ENCODE data around the gene SNPH. TPM values are rescaled to one million over a fixed set of nuclear protein-coding genes. Genes with fewer than 3 reads are reported as not detected.

SNPH gene
- total and polyA plus RNA-seq, 2 of the 8 experiments (the other 6 are each of a cell fraction or from before 2014, with no cell fraction given): 0.98 to 4.9 TPM

DNA sequence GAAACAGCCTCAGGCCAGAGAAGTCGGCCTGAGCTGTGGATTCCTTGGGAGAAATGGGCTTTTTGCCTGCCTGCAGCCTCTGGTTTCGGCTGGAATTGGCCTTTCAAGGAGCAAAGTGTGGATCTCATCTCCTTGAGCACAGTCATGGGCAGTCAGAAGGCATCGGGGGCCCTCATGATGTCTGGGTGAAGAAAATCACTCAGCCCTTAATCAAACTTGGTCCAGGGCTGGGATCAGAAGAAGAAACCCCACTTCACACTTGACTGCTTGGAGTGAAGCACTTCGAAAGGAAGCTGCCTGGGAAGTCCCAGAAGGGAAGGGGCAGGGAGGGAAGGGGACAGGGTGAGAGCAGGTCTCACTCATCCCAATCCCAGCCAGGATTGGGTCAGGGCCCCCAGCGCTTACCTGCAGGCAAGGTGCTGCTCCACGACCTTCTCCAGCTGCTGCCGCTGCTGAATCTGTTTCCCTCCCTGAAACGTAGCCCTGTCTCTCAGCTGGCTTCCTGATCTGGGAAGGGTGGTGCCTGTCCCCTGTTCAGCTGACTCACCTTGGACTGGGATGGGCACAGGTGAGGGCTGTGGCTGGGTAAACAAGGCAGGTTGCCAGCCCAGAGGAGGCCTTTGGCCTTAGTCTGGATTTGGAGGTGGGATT, 62.7 kb downstream of the SNPH start, which contains the start of gene SDCBP2:
Gene SDCBP2, minus strand, starts transcription at position 460 of the 651 bp plus-strand sequence. CDS start 8,723 bp downstream, outside the sequence.
- peaks cover 36% of the 10 kb centered on the region for H3K79me1 ChIP-seq (ENCODE audit: low read depth, low read length)
- H3K27ac ChIP-seq (ENCODE audit: low read depth, low read length): no peak within 1 kb of the TSS
- no peak within 1 kb of the TSS for H3K23ac ChIP-seq (ENCODE audit: insufficient read length)
- H2AK5ac ChIP-seq (ENCODE audit: low read depth, low read length): no peak within 1 kb of the TSS
- peaks cover 2 to 13% (median 5%) of the 10 kb centered on the region in 4 experiments; a peak in 6 of 7 replicates for H3K4me1 ChIP-seq (replicated peaks in 1 of 4; ENCODE audit: control insufficient read depth in 3 of 4, insufficient read depth in 4 of 4, low read length in 3 of 4)
- H3K14ac ChIP-seq (ENCODE audit: insufficient read length): no peak within 1 kb of the TSS
- H3K9ac ChIP-seq (replicated peaks in 1 of 4; ENCODE audit: extremely low read depth in 1 of 4, low read depth in 3 of 4, low read length in 3 of 4): no peak within 1 kb of the TSS; a peak in 1 of 7 replicates
- H4K91ac ChIP-seq (replicated peaks; ENCODE audit: insufficient read length, low read length): no peak within 1 kb of the TSS
- H3K27me3 ChIP-seq (replicated peaks in 1 of 4; ENCODE audit: control insufficient read depth in 3 of 4, extremely low read depth in 1 of 4, insufficient read depth in 3 of 4, low read length in 3 of 4): no peaks in the 10 kb centered on the region
- no peak within 1 kb of the TSS for H3K18ac ChIP-seq (ENCODE audit: extremely low read depth, low read length)
- no peak within 1 kb of the TSS for H3K4me2 ChIP-seq (ENCODE audit: insufficient read depth in 1 of 2, low read depth in 2 of 2, low read length in 2 of 2)
- no peak within 1 kb of the TSS for H2AFZ ChIP-seq (ENCODE audit: low read length)
- H2BK15ac ChIP-seq (ENCODE audit: low read length): no peak within 1 kb of the TSS
- no peak within 1 kb of the TSS for H2BK120ac ChIP-seq (replicated peaks; ENCODE audit: low read depth, low read length)
- H3K56ac ChIP-seq (replicated peaks; ENCODE audit: insufficient read length, low read depth, low read length): no peak within 1 kb of the TSS
- H3K23me2 ChIP-seq (ENCODE audit: low read depth, low read length): peaks cover 10% of the 10 kb centered on the region
- no peak within 1 kb of the TSS for H2BK5ac ChIP-seq (ENCODE audit: low read depth, low read length)
- peaks cover 0 to 3% (median 1%) of the 10 kb centered on the region in 4 experiments; a peak in 1 of 8 replicates for H3K36me3 ChIP-seq (ENCODE audit: control insufficient read depth in 2 of 4, insufficient read depth in 4 of 4, low read length in 3 of 4)
- WGBS, 2 experiments (ENCODE audit: extremely low coverage in 1 of 2, insufficient coverage in 1 of 2, insufficient read length in 1 of 2, insufficient replicate concordance in 2 of 2, low coverage in 1 of 2, low lambda C conversion rate in 2 of 2, missing lambda C conversion rate in 1 of 2): 94% methylated on average over 8 of the region's 8 CpGs; no CpG with 5 or more reads in 1 of the 2 experiments
- no peak within 1 kb of the TSS for H3K4me3 ChIP-seq (ENCODE audit: extremely low read depth in 1 of 4, insufficient read depth in 2 of 4, low read depth in 3 of 4, low read length in 4 of 4)
- no peak within 1 kb of the TSS for H3K4ac ChIP-seq (replicated peaks; ENCODE audit: insufficient read length, low read depth, low read length)
- H4K20me1 ChIP-seq (replicated peaks in 1 of 2; ENCODE audit: control insufficient read depth in 1 of 2, insufficient read depth in 2 of 2, low read length in 2 of 2): peaks cover 4 to 36% of the 10 kb centered on the region in 2 experiments
- no peak within 1 kb of the TSS for H2BK20ac ChIP-seq (ENCODE audit: low read length)
- CTCF ChIA-PET (ENCODE audit: partially characterized antibody): interaction anchor here (1.0 to 3.5 kb wide), 4 partner anchors 10 to 175 kb away, joined by 3 to 13 read pairs (median 4); no protein-coding TSS in a partner anchor
- H3K79me2 ChIP-seq (ENCODE audit: control insufficient read depth in 1 of 2, insufficient read depth in 2 of 2, low read length in 2 of 2): peaks cover 22 to 53% of the 10 kb centered on the region in 2 experiments
- FAIRE-seq: no peak
- no peak within 1 kb of the TSS for H2BK12ac ChIP-seq (ENCODE audit: low read depth, low read length)
- no peaks in the 10 kb centered on the region for H3K9me3 ChIP-seq (ENCODE audit: insufficient read depth in 2 of 2, low read depth in 1 of 2, low read length in 1 of 2)
- H4K8ac ChIP-seq (ENCODE audit: extremely low read depth, insufficient read depth, low read length): peak within 1 kb of the TSS; percentile 60; the same call in 1 of the 2 replicates
- no peak within 1 kb of the TSS for H4K5ac ChIP-seq (ENCODE audit: insufficient read length, low read depth, low read length)
- POLR2A ChIA-PET (ENCODE audit: partially characterized antibody): interaction anchor here (0.6 to 6.5 kb wide), 8 partner anchors 9 to 122 kb away, joined by 3 to 34 read pairs (median 3); no protein-coding TSS in a partner anchor
- peak in 1 of 2 experiments; percentile 34 for DNase-seq (ENCODE audit: low read depth in 1 of 2, low spot score in 2 of 2)
- TF ChIP-seq MAFK (IDR thresholded peaks at IDR 0.05; ENCODE audit: low read depth, low read length) (no peak), SUZ12 (IDR thresholded peaks at IDR 0.05; ENCODE audit: low read length) (no peak), NANOG (IDR thresholded peaks at IDR 0.05; ENCODE audit: insufficient read depth, low read depth, low read length, poor library complexity, severe bottlenecking) (no peak), BCL11A (IDR thresholded peaks at IDR 0.05; ENCODE audit: low read depth in 2 of 2, low read length in 2 of 2) (no peak), RNF2 (IDR thresholded peaks at IDR 0.05; ENCODE audit: borderline replicate concordance, low read depth, low read length, missing control alignments, poor library complexity, severe bottlenecking) (no peak), CREB1 (IDR thresholded peaks at IDR 0.05) (no peak), GTF2F1 (IDR thresholded peaks at IDR 0.05; ENCODE audit: borderline replicate concordance, low read depth, low read length) (no peak), KDM5A (IDR thresholded peaks at IDR 0.05; ENCODE audit: low read length) (no peak), YY1 (IDR thresholded peaks at IDR 0.05; ENCODE audit: low read depth, low read length) (no peak), BACH1 (IDR thresholded peaks at IDR 0.05; ENCODE audit: low read length) (no peak)
- TF ChIP-seq, protein P1, sequence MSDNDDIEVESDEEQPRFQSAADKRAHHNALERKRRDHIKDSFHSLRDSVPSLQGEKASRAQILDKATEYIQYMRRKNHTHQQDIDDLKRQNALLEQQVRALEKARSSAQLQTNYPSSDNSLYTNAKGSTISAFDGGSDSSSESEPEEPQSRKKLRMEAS (IDR thresholded peaks at IDR 0.05): no peak

Measured in H1 (cell line).